Natural killer cell (primary cell): ENCODE results near the gene IFITM5. TPM values are rescaled to one million over a fixed set of nuclear protein-coding genes. Genes with fewer than 3 reads are reported as not detected.

Experiments
- ATAC-seq, 3 donors: fragments of 150-1000 bp in 2 of 3; fragments of 200-7000 bp in 1 of 3; cut with Tn5 transposase; 1 replicate in 1 of 3; 2 replicates in 2 of 3; pipeline ENCODE4 v1.10.0; 2021; ENCODE audit warnings: mild to moderate bottlenecking in 2 of 3, moderate library complexity in 2 of 3
- DNase-seq, 2 donors: peaks; one replicate each; pipeline versions ENCODE4 v3.0.0 to v3.0.0-alpha.2; 2013 to 2021; ENCODE audit warnings: mixed read lengths in 1 of 2
- H3K27ac ChIP-seq: one replicate; pipeline ENCODE4 v1.5.1; 2013; ENCODE audit warnings: mild to moderate bottlenecking, low read length
- H3K27me3 ChIP-seq: one replicate; pipeline ENCODE4 v1.6.1; 2013; ENCODE audit warnings: low read length; ENCODE audit not compliant: control insufficient read depth, insufficient read depth
- H3K36me3 ChIP-seq: one replicate; pipeline ENCODE4 v1.6.1; 2013; ENCODE audit warnings: low read length; ENCODE audit not compliant: control insufficient read depth, insufficient read depth
- H3K4me1 ChIP-seq: one replicate; pipeline ENCODE4 v1.6.1; 2013; ENCODE audit warnings: low read length; ENCODE audit not compliant: control insufficient read depth, insufficient read depth
- H3K4me3 ChIP-seq: one replicate; pipeline ENCODE4 v1.5.1; 2013; ENCODE audit warnings: low read length
- H3K9me3 ChIP-seq: one replicate; pipeline ENCODE4 v1.6.1; 2013; ENCODE audit warnings: low read length; ENCODE audit not compliant: control insufficient read depth, insufficient read depth
- H3K27ac Mint-ChIP-seq, 2 donors: one replicate each; pipeline ENCODE4 v1.8.0; 2022; ENCODE audit warnings: mild to moderate bottlenecking in 2 of 2, mixed read lengths in 2 of 2, moderate library complexity in 1 of 2
- H3K27me3 Mint-ChIP-seq, 2 donors: one replicate each; pipeline ENCODE4 v1.8.0; 2022; ENCODE audit warnings: low read depth in 2 of 2, mixed read lengths in 2 of 2
- H3K36me3 Mint-ChIP-seq: one replicate; pipeline ENCODE4 v1.8.0; 2022; ENCODE audit warnings: mixed read lengths
- H3K4me1 Mint-ChIP-seq, 2 donors: one replicate each; pipeline ENCODE4 v1.8.0; 2022; ENCODE audit warnings: mixed read lengths in 2 of 2
- H3K4me3 Mint-ChIP-seq: one replicate; pipeline ENCODE4 v1.8.0; 2022; ENCODE audit warnings: mild to moderate bottlenecking, moderate library complexity, mixed read lengths
- H3K9me3 Mint-ChIP-seq, 2 donors: one replicate each; pipeline ENCODE4 v1.8.0; 2022; ENCODE audit warnings: mixed read lengths in 2 of 2
- WGBS: methylation state at CpG from one replicate; pipeline ENCODE4 v1.1.7; 2013; ENCODE audit warnings: missing lambda C conversion rate; ENCODE audit not compliant: insufficient coverage; 5-methylcytosine and 5-hydroxymethylcytosine counted together
- intact Hi-C: fragments of 100-400 bp; cut with micrococcal nuclease; formaldehyde crosslinking; loops from one replicate; pipeline ENCODE4 v1.14.2; 2022
- total RNA-seq, 4 donors: library from RNA; stranded (reverse); fragments of 120-200 nt in 1 of 4; gene quantifications; one replicate each; pipeline versions ENCODE4 v1.2.3 to v1.2.4, GENCODE V29; 2013 to 2022
- TF ChIP-seq, protein P1 (sequence below): fragments of 200-600 bp; IDR thresholded peaks from one replicate; pipeline ENCODE4 v1.8.0; 2022; ENCODE audit warnings: antibody characterized with exemption

IFITM5 gene
- total RNA-seq, 3 donors from 2014 or later (not counting 1 experiment from before 2014, with no cell fraction given) = not detected

- H3K36me3 ChIP-seq = no peaks in the 10 kb centered on the region
- Mint-ChIP-seq H3K36me3 (no peaks in the 10 kb centered on the region), H3K9me3 (no peaks in the 10 kb centered on the region), H3K27ac (no peak overlapping the region), H3K27me3 (peaks cover 0 to 38% of the 10 kb centered on the region in 2 donors), H3K4me1 (peaks cover 25 to 49% of the 10 kb centered on the region in 2 donors), H3K4me3 (peak overlapping the region; percentile 53)
- DNase-seq = peak; percentile 22 to 64
- peaks cover 60% of the 10 kb centered on the region for H3K4me1 ChIP-seq
- TF ChIP-seq, protein P1, sequence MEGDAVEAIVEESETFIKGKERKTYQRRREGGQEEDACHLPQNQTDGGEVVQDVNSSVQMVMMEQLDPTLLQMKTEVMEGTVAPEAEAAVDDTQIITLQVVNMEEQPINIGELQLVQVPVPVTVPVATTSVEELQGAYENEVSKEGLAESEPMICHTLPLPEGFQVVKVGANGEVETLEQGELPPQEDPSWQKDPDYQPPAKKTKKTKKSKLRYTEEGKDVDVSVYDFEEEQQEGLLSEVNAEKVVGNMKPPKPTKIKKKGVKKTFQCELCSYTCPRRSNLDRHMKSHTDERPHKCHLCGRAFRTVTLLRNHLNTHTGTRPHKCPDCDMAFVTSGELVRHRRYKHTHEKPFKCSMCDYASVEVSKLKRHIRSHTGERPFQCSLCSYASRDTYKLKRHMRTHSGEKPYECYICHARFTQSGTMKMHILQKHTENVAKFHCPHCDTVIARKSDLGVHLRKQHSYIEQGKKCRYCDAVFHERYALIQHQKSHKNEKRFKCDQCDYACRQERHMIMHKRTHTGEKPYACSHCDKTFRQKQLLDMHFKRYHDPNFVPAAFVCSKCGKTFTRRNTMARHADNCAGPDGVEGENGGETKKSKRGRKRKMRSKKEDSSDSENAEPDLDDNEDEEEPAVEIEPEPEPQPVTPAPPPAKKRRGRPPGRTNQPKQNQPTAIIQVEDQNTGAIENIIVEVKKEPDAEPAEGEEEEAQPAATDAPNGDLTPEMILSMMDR = no peak
- intact Hi-C loops = no loop called here
- H3K9me3 ChIP-seq = no peaks in the 10 kb centered on the region
- H3K27me3 ChIP-seq = peaks cover 23% of the 10 kb centered on the region
- no peak overlapping the region for H3K27ac ChIP-seq
- 18% methylated on average over 97 of the region's 97 CpGs for WGBS
- peak in 2 of 3 donors; percentile 42 to 56 for ATAC-seq
- H3K4me3 ChIP-seq = peak overlapping the region; percentile 21
Observed at GRCh38 chr11:279040-279965, 20.0 kb downstream of the IFITM5 start.

DNA sequence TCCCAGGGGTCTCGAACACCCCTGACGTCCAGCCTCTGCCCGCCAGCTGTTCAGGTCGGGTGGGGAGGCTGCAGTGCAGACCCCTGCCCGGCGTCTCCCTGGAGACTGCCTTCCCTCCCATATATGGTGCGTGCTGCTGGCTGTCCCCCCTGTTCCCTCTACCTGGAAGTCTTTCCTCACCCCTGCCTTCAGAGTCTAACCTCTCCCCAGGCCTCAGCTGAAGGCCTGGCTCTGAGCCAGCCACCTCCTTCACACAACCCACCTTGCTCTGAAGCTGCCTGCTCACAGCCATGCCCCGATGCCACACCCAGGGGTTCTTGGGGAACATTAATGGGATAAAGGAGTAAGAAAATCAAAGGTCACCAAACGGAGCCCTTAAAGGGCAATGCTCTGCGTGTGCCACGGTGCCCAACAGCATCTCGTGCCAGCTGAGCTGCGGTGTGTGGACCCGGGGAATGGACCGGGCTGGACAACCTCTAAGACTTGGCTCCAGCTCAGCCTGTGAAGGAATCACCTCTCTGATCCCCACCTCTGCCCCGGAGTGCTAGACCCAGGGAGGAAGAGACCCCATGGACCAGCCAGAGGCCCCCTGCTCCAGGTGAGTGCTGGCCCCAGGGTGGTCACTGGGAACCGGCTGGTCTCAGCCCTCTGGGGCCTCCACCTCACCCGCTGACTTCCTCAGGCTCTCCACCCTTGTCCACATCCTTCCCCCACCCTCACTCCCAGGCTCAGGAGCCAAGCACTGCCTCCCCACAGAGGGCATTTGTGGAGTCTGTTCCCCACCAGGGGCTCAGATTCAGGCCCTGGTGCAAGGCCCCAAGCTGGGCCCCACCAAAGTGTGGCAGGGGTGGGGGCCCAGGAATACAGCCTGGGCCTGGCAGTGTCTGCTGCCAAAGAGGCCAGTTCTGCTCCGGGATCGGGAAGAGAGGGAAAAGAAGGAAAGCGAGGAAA, 21.1 kb downstream of the IFITM5 start, which contains the start of gene NLRP6:
Gene NLRP6, plus strand, starts transcription at position 407 of the 951 bp plus-strand sequence. Its CDS starts 163 bp downstream, at position 570.
- 94% methylated on average over 21 of the region's 21 CpGs for WGBS
- no peak within 1 kb of the TSS for H3K4me3 ChIP-seq
- DNase-seq (peak in 1 of 2 donors; percentile 34), ATAC-seq (no peak)
- H3K36me3 ChIP-seq = no peaks in the 10 kb centered on the region
- Mint-ChIP-seq H3K36me3 (no peaks in the 10 kb centered on the region), H3K4me3 (peak within 1 kb of the TSS; percentile 83), H3K27ac (peak within 1 kb of the TSS; percentile 13 to 48), H3K27me3 (peaks cover 0 to 32% of the 10 kb centered on the region in 2 donors), H3K4me1 (peaks cover 18 to 44% of the 10 kb centered on the region in 2 donors), H3K9me3 (no peaks in the 10 kb centered on the region)
- TF ChIP-seq, protein P1 = no peak
- no peak within 1 kb of the TSS for H3K27ac ChIP-seq
- peaks cover 23% of the 10 kb centered on the region for H3K27me3 ChIP-seq
- peaks cover 53% of the 10 kb centered on the region for H3K4me1 ChIP-seq
- intact Hi-C loops = no loop called here
- H3K9me3 ChIP-seq = no peaks in the 10 kb centered on the region

DNA sequence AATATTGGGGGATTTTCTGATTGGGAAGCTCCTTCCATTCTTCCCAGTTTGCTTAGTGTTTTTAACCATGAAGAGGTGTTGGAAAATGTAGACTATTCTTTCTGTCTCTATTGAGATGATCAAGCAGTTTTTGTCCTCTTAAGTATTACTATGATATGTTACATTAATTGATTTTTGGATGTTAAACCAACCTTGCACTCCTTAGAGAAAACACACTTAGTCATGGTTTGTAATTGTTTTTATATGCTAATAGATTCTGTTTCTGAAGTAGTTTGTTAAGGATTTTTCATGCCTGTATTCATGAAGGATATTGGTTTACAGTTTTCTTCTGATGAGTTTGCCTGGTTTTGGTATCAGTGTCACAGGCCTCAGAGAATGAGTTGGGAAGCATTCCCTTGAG, 23.1 kb downstream of the IFITM5 start:
- Mint-ChIP-seq H3K9me3 (no peaks in the 10 kb centered on the region), H3K27ac (no peak overlapping the region), H3K36me3 (no peaks in the 10 kb centered on the region), H3K4me1 (peaks cover 13 to 29% of the 10 kb centered on the region in 2 donors), H3K4me3 (no peak overlapping the region), H3K27me3 (peaks cover 0 to 16% of the 10 kb centered on the region in 2 donors)
- ATAC-seq = no peak
- DNase-seq = no peak
- Histone ChIP-seq H3K36me3 (no peaks in the 10 kb centered on the region), H3K4me1 (peaks cover 35% of the 10 kb centered on the region), H3K27me3 (peaks cover 7% of the 10 kb centered on the region), H3K9me3 (no peaks in the 10 kb centered on the region), H3K4me3 (no peak overlapping the region), H3K27ac (no peak overlapping the region)
- intact Hi-C loops = no loop called here
- TF ChIP-seq, protein P1 = no peak
